ENCODE results near the gene SLC39A1.

SLC39A1 gene

GRCh38 chr1:153959454-153959853, 3.9 kb downstream of the SLC39A1 start:
- no peak for TF ChIP-seq CTCF (conservative IDR thresholded peaks at IDR 0.05; ENCODE audit: low read depth, low read length)

GRCh38 chr1:153958961-153959260, 4.4 kb downstream of the SLC39A1 start:
- H3K4me1 ChIP-seq (ENCODE audit: low read depth, poor library complexity, severe bottlenecking) = peaks cover 43% of the 10 kb centered on the region
- no peaks in the 10 kb centered on the region for H3K36me3 ChIP-seq (ENCODE audit: insufficient read depth)
- H3K27ac ChIP-seq = no peak overlapping the region
- peak overlapping the region; percentile 76; the same call in 1 of the 2 replicates for H2AFZ ChIP-seq (ENCODE audit: low read depth)
- H3K27me3 ChIP-seq (ENCODE audit: insufficient read depth, low read depth) = no peaks in the 10 kb centered on the region
- H3K79me2 ChIP-seq (ENCODE audit: insufficient read depth, low read depth) = peaks cover 55% of the 10 kb centered on the region
- no peak for TF ChIP-seq CTCF (conservative IDR thresholded peaks at IDR 0.05; ENCODE audit: low read depth, low read length)
- H4K20me1 ChIP-seq (ENCODE audit: insufficient read depth) = 0 out of 2 replicates have a peak, but pooled peaks cover 7% of the 10 kb centered on the region
- no peak overlapping the region for H3K9ac ChIP-seq
- H3K4me2 ChIP-seq = peak overlapping the region; percentile 70; the same call in 1 of the 2 replicates
- H3K4me3 ChIP-seq (IDR thresholded peaks at IDR 0.05; ENCODE audit: insufficient read depth, low read depth, low read length) = no peak overlapping the region

More at GRCh38 chr1:153959454-153959853, 3.9 kb downstream of the SLC39A1 start:
- H2AFZ ChIP-seq (ENCODE audit: low read depth) = no peak overlapping the region
- H3K4me2 ChIP-seq = peak overlapping the region; percentile 70; the same call in 1 of the 2 replicates
- H3K36me3 ChIP-seq (ENCODE audit: insufficient read depth) = no peaks in the 10 kb centered on the region
- no peak overlapping the region for H3K4me3 ChIP-seq (IDR thresholded peaks at IDR 0.05; ENCODE audit: insufficient read depth, low read depth, low read length)
- no peaks in the 10 kb centered on the region for H3K27me3 ChIP-seq (ENCODE audit: insufficient read depth, low read depth)
- no peak overlapping the region for H3K27ac ChIP-seq
- no peak overlapping the region for H3K9ac ChIP-seq
- H3K4me1 ChIP-seq (ENCODE audit: low read depth, poor library complexity, severe bottlenecking) = peaks cover 49% of the 10 kb centered on the region
- 0 out of 2 replicates have a peak, but pooled peaks cover 7% of the 10 kb centered on the region for H4K20me1 ChIP-seq (ENCODE audit: insufficient read depth)
- H3K79me2 ChIP-seq (ENCODE audit: insufficient read depth, low read depth) = peaks cover 49% of the 10 kb centered on the region

GRCh38 chr1:153958111-153958960, 5.0 kb downstream of the SLC39A1 start, which contains the start of gene CRTC2:
Gene CRTC2 (minus strand): TSS chr1:153958612. CDS start chr1:153958497, 115 bp downstream.
- H3K27me3 ChIP-seq (ENCODE audit: insufficient read depth, low read depth) = no peaks in the 10 kb centered on the region
- peak within 1 kb of the TSS; percentile 55 for H3K9ac ChIP-seq
- no peak for TF ChIP-seq CTCF (conservative IDR thresholded peaks at IDR 0.05; ENCODE audit: low read depth, low read length)
- H3K4me1 ChIP-seq (ENCODE audit: low read depth, poor library complexity, severe bottlenecking) = peaks cover 41% of the 10 kb centered on the region
- peak within 1 kb of the TSS; percentile 38 for H3K27ac ChIP-seq
- H3K79me2 ChIP-seq (ENCODE audit: insufficient read depth, low read depth) = peaks cover 56% of the 10 kb centered on the region
- H3K4me3 ChIP-seq (IDR thresholded peaks at IDR 0.05; ENCODE audit: insufficient read depth, low read depth, low read length) = peak within 1 kb of the TSS; percentile 99
- H3K4me2 ChIP-seq = peak within 1 kb of the TSS; percentile 70
- H4K20me1 ChIP-seq (ENCODE audit: insufficient read depth) = 0 out of 2 replicates have a peak, but pooled peaks cover 7% of the 10 kb centered on the region
- H3K36me3 ChIP-seq (ENCODE audit: insufficient read depth) = no peaks in the 10 kb centered on the region
- peak within 1 kb of the TSS; percentile 76 for H2AFZ ChIP-seq (ENCODE audit: low read depth)

- peaks cover 52% of the 10 kb centered on the region for H3K79me2 ChIP-seq (ENCODE audit: insufficient read depth, low read depth)
- H3K9ac ChIP-seq = peak overlapping the region; percentile 55
- H3K4me2 ChIP-seq = peak overlapping the region; percentile 70
- H3K4me3 ChIP-seq (IDR thresholded peaks at IDR 0.05; ENCODE audit: insufficient read depth, low read depth, low read length) = peak overlapping the region; percentile 99
- H3K4me1 ChIP-seq (ENCODE audit: low read depth, poor library complexity, severe bottlenecking) = peaks cover 39% of the 10 kb centered on the region
- 0 out of 2 replicates have a peak, but pooled peaks cover 7% of the 10 kb centered on the region for H4K20me1 ChIP-seq (ENCODE audit: insufficient read depth)
- no peaks in the 10 kb centered on the region for H3K27me3 ChIP-seq (ENCODE audit: insufficient read depth, low read depth)
- no peaks in the 10 kb centered on the region; the same call in 1 of the 2 replicates for H3K36me3 ChIP-seq (ENCODE audit: insufficient read depth)
- peak overlapping the region; percentile 76 for H2AFZ ChIP-seq (ENCODE audit: low read depth)
- peak overlapping the region; percentile 38 for H3K27ac ChIP-seq
- no peak for TF ChIP-seq CTCF (conservative IDR thresholded peaks at IDR 0.05; ENCODE audit: low read depth, low read length)
These were observed 5.6 kb downstream of the SLC39A1 start for GRCh38 chr1:153957744-153958110.
